ENCODE measurements around the gene ANXA11.

DNA sequence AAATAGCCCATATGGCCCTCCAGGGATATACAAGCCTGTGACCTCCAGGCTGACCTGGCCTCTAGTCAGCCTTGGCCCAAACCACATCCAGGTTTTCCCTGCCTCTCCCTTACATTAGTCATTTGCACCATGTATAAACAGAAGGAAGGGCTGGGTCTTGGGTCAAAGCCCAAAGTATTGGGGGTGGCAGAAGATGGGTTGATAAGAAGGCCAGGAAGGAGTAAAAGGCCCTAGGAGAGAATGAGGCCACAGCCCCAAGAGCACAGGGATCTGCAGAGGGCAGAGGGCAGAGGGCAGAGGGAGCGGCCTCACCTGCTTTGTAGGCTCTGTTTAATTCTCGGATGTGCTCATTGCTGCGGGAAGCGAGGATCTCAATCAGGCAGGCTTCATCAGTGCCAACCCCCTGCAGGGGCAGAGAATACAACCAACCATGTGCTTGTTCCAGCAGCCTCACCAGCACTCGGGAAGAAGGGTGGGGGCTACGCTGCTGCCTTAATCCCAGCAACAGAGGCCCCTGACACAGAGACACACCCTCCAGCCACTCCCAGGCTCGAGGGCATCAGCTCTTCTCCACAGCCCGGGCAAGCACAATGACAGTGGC lies 41.5 kb downstream of the ANXA11 start:
- TF ChIP-seq POLR2A (IDR thresholded peaks at IDR 0.05; ENCODE audit: low read length) (no peak), GATA1 (IDR thresholded peaks at IDR 0.05; ENCODE audit: low read depth, low read length) (no peak)
